ENCODE measurements around the gene LGALS12.
A peak's percentile ranks its signal among the peaks of the same experiment; 100 is the strongest.

The LGALS12 gene

GRCh38 chr11:63505857-63506528, at the start of gene LGALS12:
TSS of gene LGALS12 (plus strand) at chr11:63506084. CDS start at chr11:63506459, 375 bp downstream.
- TF ChIP-seq CTCF (conservative IDR thresholded peaks at IDR 0.05; ENCODE audit: low read depth, low read length), result no peak
- peak; percentile 58 for DNase-seq (ENCODE audit: low read depth)
- no peak within 1 kb of the TSS for H3K4me3 ChIP-seq (ENCODE audit: low read depth, low read length)

GRCh38 chr11:63459586-63459985, 46.3 kb upstream of the LGALS12 start:
- H3K4me3 ChIP-seq (ENCODE audit: low read depth, low read length), result no peak overlapping the region
- no peak for TF ChIP-seq CTCF (conservative IDR thresholded peaks at IDR 0.05; ENCODE audit: low read depth, low read length)
- peak; percentile 71 for DNase-seq (ENCODE audit: low read depth)

- DNase-seq (ENCODE audit: low read depth), result no peak
- H3K4me3 ChIP-seq (ENCODE audit: low read depth, low read length), result no peak overlapping the region
- no peak for TF ChIP-seq CTCF (conservative IDR thresholded peaks at IDR 0.05; ENCODE audit: low read depth, low read length)
Measured at GRCh38 chr11:63462137-63462536, 43.7 kb upstream of the LGALS12 start.

GRCh38 chr11:63470311-63470710, 35.6 kb upstream of the LGALS12 start:
- no peak for TF ChIP-seq CTCF (conservative IDR thresholded peaks at IDR 0.05; ENCODE audit: low read depth, low read length)
- no peak overlapping the region for H3K4me3 ChIP-seq (ENCODE audit: low read depth, low read length)
- no peak for DNase-seq (ENCODE audit: low read depth)

GRCh38 chr11:63472372-63472771, 33.5 kb upstream of the LGALS12 start:
- DNase-seq (ENCODE audit: low read depth), result no peak
- no peak for TF ChIP-seq CTCF (conservative IDR thresholded peaks at IDR 0.05; ENCODE audit: low read depth, low read length)
- H3K4me3 ChIP-seq (ENCODE audit: low read depth, low read length), result no peak overlapping the region

GRCh38 chr11:63476618-63477017, 29.3 kb upstream of the LGALS12 start:
- TF ChIP-seq CTCF (conservative IDR thresholded peaks at IDR 0.05; ENCODE audit: low read depth, low read length), result no peak
- no peak overlapping the region for H3K4me3 ChIP-seq (ENCODE audit: low read depth, low read length)
- no peak for DNase-seq (ENCODE audit: low read depth)

GRCh38 chr11:63478896-63479295, 27.0 kb upstream of the LGALS12 start:
- peak; percentile 97 for TF ChIP-seq CTCF (conservative IDR thresholded peaks at IDR 0.05; ENCODE audit: low read depth, low read length)
- DNase-seq (ENCODE audit: low read depth), result peak; percentile 91
- no peak overlapping the region for H3K4me3 ChIP-seq (ENCODE audit: low read depth, low read length)

All from choroid plexus epithelial cell (primary cell).